H1 (cell line): ENCODE data around the gene ADAD2. TPM values are rescaled to one million over a fixed set of nuclear protein-coding genes. Genes with fewer than 3 reads are reported as not detected.

ENCODE experiments used
- CTCF ChIA-PET: fragments of 300-600 bp; sonication (Branson Sonifier 250); formaldehyde crosslinking; loops from one replicate; lab custom pipeline; 2021; ENCODE audit not compliant: partially characterized antibody; lab: Charles Lee
- POLR2A ChIA-PET: fragments of 300-600 bp; sonication (Branson Sonifier 250); formaldehyde crosslinking; loops from one replicate; lab custom pipeline; 2021; ENCODE audit warnings: inconsistent platforms; ENCODE audit not compliant: partially characterized antibody; lab: Charles Lee
- DNase-seq, 2 experiments: peaks; one replicate each; pipeline versions ENCODE4 v3.0.0 to v3.0.0-alpha.2; 2010 to 2022; ENCODE audit warnings: low spot score in 2 of 2, low read depth in 1 of 2, mixed read lengths in 1 of 2
- FAIRE-seq: peaks from 2 replicates; lab custom pipeline; 2011; peaks lifted over from hg19 to GRCh38; lab: Jason Lieb, UNC
- H2AFZ ChIP-seq: 2 replicates; pipeline ENCODE4 v1.8.1; 2012; ENCODE audit warnings: low read length, inconsistent platforms
- H2AK5ac ChIP-seq: 2 replicates; pipeline ENCODE4 v1.6.1; 2013; ENCODE audit warnings: low read depth, low read length
- H2BK120ac ChIP-seq: replicated peaks from 2 replicates; pipeline ENCODE3; 2013; ENCODE audit warnings: low read depth, low read length, inconsistent platforms
- H2BK12ac ChIP-seq: 2 replicates; pipeline ENCODE4 v1.6.1; 2013; ENCODE audit warnings: low read depth, low read length
- H2BK15ac ChIP-seq: 2 replicates; pipeline ENCODE4 v1.6.1; 2013; ENCODE audit warnings: low read length
- H2BK20ac ChIP-seq: 2 replicates; pipeline ENCODE4 v1.6.1; 2013; ENCODE audit warnings: low read length
- H2BK5ac ChIP-seq: 2 replicates; pipeline ENCODE4 v1.6.1; 2013; ENCODE audit warnings: low read depth, low read length
- H3K14ac ChIP-seq: 2 replicates; pipeline ENCODE4 v1.6.1; 2013; ENCODE audit warnings: inconsistent platforms; ENCODE audit not compliant: insufficient read length
- H3K18ac ChIP-seq: 2 replicates; pipeline ENCODE4 v1.6.1; 2013; ENCODE audit warnings: low read length; ENCODE audit errors: extremely low read depth
- H3K23ac ChIP-seq: 2 replicates; pipeline ENCODE4 v1.6.1; 2013; ENCODE audit warnings: inconsistent platforms; ENCODE audit not compliant: insufficient read length
- H3K23me2 ChIP-seq: 2 replicates; pipeline ENCODE4 v1.6.1; 2013; ENCODE audit warnings: low read depth, low read length
- H3K27ac ChIP-seq: 2 replicates; pipeline ENCODE4 v1.6.1; 2011; ENCODE audit warnings: low read depth, low read length, inconsistent platforms
- H3K27me3 ChIP-seq, 4 experiments: replicated peaks in 1 of 4; 1 replicate in 1 of 4; 2 replicates in 3 of 4; pipeline versions ENCODE4 v1.6.1 to v1.8.1; 2011 to 2013; ENCODE audit warnings: low read length in 3 of 4, mild to moderate bottlenecking in 3 of 4, inconsistent platforms in 2 of 4, mixed read lengths in 2 of 4, moderate library complexity in 1 of 4; ENCODE audit not compliant: control insufficient read depth in 3 of 4, insufficient read depth in 3 of 4; ENCODE audit errors: extremely low read depth in 1 of 4
- H3K36me3 ChIP-seq, 4 experiments: 2 replicates each; pipeline versions ENCODE4 v1.6.1 to v1.8.1; 2011 to 2013; ENCODE audit warnings: mild to moderate bottlenecking in 4 of 4, low read length in 3 of 4, moderate library complexity in 2 of 4, control low read depth in 1 of 4, inconsistent platforms in 1 of 4; ENCODE audit not compliant: insufficient read depth in 4 of 4, control insufficient read depth in 2 of 4
- H3K4ac ChIP-seq: replicated peaks from 2 replicates; pipeline ENCODE3; 2013; ENCODE audit warnings: low read length, low read depth, mixed read lengths, inconsistent platforms; ENCODE audit not compliant: insufficient read length
- H3K4me1 ChIP-seq, 4 experiments: replicated peaks in 1 of 4; 1 replicate in 1 of 4; 2 replicates in 3 of 4; pipeline versions ENCODE4 v1.6.1 to v1.8.1; 2011 to 2013; ENCODE audit warnings: low read length in 3 of 4, inconsistent platforms in 2 of 4, mixed read lengths in 1 of 4; ENCODE audit not compliant: insufficient read depth in 4 of 4, control insufficient read depth in 3 of 4
- H3K4me2 ChIP-seq, 2 experiments: 2 replicates each; pipeline versions ENCODE4 v1.6.1 to v1.8.1; 2011 to 2013; ENCODE audit warnings: low read depth in 2 of 2, low read length in 2 of 2, control low read depth in 1 of 2, inconsistent platforms in 1 of 2, mild to moderate bottlenecking in 1 of 2; ENCODE audit not compliant: insufficient read depth in 1 of 2
- H3K4me3 ChIP-seq, 4 experiments: fragments of 200-600, 300-600 bp in 1 of 4; sonication (generic), shearing (Covaris generic), sonication (Bioruptor Twin) in 1 of 4; 2 replicates each; pipeline versions ENCODE4 v1.5.1 to v1.8.1; 2011 to 2016; ENCODE audit warnings: low read length in 4 of 4, low read depth in 3 of 4, control low read depth in 2 of 4, inconsistent platforms in 2 of 4, mild to moderate bottlenecking in 2 of 4, mixed read lengths in 1 of 4, moderate library complexity in 1 of 4; ENCODE audit not compliant: insufficient read depth in 2 of 4; ENCODE audit errors: extremely low read depth in 1 of 4
- H3K56ac ChIP-seq: replicated peaks from 2 replicates; pipeline ENCODE3; 2013; ENCODE audit warnings: low read depth, mild to moderate bottlenecking, mixed read lengths, low read length, inconsistent platforms; ENCODE audit not compliant: insufficient read length
- H3K79me1 ChIP-seq: 2 replicates; pipeline ENCODE4 v1.6.1; 2013; ENCODE audit warnings: low read depth, low read length, control low read depth
- H3K79me2 ChIP-seq, 2 experiments: 2 replicates each; pipeline versions ENCODE4 v1.6.1 to v1.8.1; 2012 to 2013; ENCODE audit warnings: low read length in 2 of 2, mild to moderate bottlenecking in 2 of 2, inconsistent platforms in 1 of 2; ENCODE audit not compliant: insufficient read depth in 2 of 2, control insufficient read depth in 1 of 2
- H3K9ac ChIP-seq, 4 experiments: replicated peaks in 1 of 4; 1 replicate in 1 of 4; 2 replicates in 3 of 4; pipeline versions ENCODE4 v1.6.1 to v1.8.1; 2011 to 2013; ENCODE audit warnings: low read depth in 3 of 4, low read length in 3 of 4, control low read depth in 2 of 4, mild to moderate bottlenecking in 2 of 4, moderate library complexity in 2 of 4, inconsistent platforms in 1 of 4; ENCODE audit errors: extremely low read depth in 1 of 4
- H3K9me3 ChIP-seq, 2 experiments: 2 replicates each; pipeline versions ENCODE4 v1.6.1 to v1.8.1; 2012 to 2013; ENCODE audit warnings: mild to moderate bottlenecking in 2 of 2, moderate library complexity in 2 of 2, control low read depth in 1 of 2, inconsistent platforms in 1 of 2, low read depth in 1 of 2, low read length in 1 of 2, mixed read lengths in 1 of 2; ENCODE audit not compliant: insufficient read depth in 2 of 2
- H4K20me1 ChIP-seq, 2 experiments: replicated peaks in 1 of 2; 2 replicates each; pipeline versions ENCODE3 to v1.8.1; 2011 to 2013; ENCODE audit warnings: inconsistent platforms in 2 of 2, low read length in 2 of 2, mild to moderate bottlenecking in 1 of 2; ENCODE audit not compliant: insufficient read depth in 2 of 2, control insufficient read depth in 1 of 2
- H4K5ac ChIP-seq: 2 replicates; pipeline ENCODE4 v1.6.1; 2013; ENCODE audit warnings: low read length, low read depth, mixed read lengths, inconsistent platforms; ENCODE audit not compliant: insufficient read length
- H4K8ac ChIP-seq: 2 replicates; pipeline ENCODE4 v1.8.0; 2013; ENCODE audit warnings: mild to moderate bottlenecking, moderate library complexity, low read length, inconsistent platforms; ENCODE audit not compliant: insufficient read depth; ENCODE audit errors: extremely low read depth
- H4K91ac ChIP-seq: replicated peaks from 2 replicates; pipeline ENCODE3; 2013; ENCODE audit warnings: low read length, mixed read lengths, inconsistent platforms; ENCODE audit not compliant: insufficient read length
- CHD1 ChIP-seq: IDR thresholded peaks from 2 replicates; pipeline ENCODE4 v1.6.1; 2012; ENCODE audit warnings: low read depth, low read length, improper control_type of control experiment
- GTF2F1 ChIP-seq: IDR thresholded peaks from 2 replicates; pipeline ENCODE4 v1.6.1; 2012; ENCODE audit warnings: low read depth, low read length, improper control_type of control experiment, borderline replicate concordance
- SIN3A ChIP-seq, 2 experiments: IDR thresholded peaks in 1 of 2; conservative IDR thresholded peaks in 1 of 2; 2 replicates each; pipeline ENCODE4 v1.6.1; 2011 to 2012; ENCODE audit warnings: low read length in 2 of 2, improper control_type of control experiment in 1 of 2, low read depth in 1 of 2, mild to moderate bottlenecking in 1 of 2
- WGBS, 2 experiments: shearing (Covaris generic) in 1 of 2; methylation state at CpG; one replicate each; pipeline versions ENCODE4 v1.1.6 to v1.1.7; 2013 to 2015; ENCODE audit warnings: low lambda C conversion rate in 2 of 2, mixed read lengths in 2 of 2, inconsistent platforms in 1 of 2, low coverage in 1 of 2, missing lambda C conversion rate in 1 of 2; ENCODE audit not compliant: insufficient replicate concordance in 2 of 2, insufficient coverage in 1 of 2, insufficient read length in 1 of 2; ENCODE audit errors: extremely low coverage in 1 of 2, missing lambda C conversion rate in 1 of 2; 5-methylcytosine and 5-hydroxymethylcytosine counted together
- polyA plus RNA-seq, 7 experiments: library from polyadenylated mRNA; depleted of rRNA in 3 of 7; stranded (reverse) in 5 of 7; unstranded in 2 of 7; fragments of >200 nt in 5 of 7; fragments of 200-250 nt in 2 of 7; gene quantifications; 1 replicate in 5 of 7; 2 replicates in 1 of 7; 4 replicates in 1 of 7; pipeline versions ENCODE4 v1.2.1 to v1.2.3, GENCODE V29; 2011 to 2013; ENCODE audit warnings: missing spikeins in 2 of 7, mixed read lengths in 2 of 7
- total RNA-seq: library from RNA; stranded (reverse); fragmentation: NEBNext Ultra II Directional; extraction: Animal tissue kit (Norgen Biotek cat#: 25700); gene quantifications from 2 replicates; pipeline ENCODE4 v1.2.1, GENCODE V29; 2021

The ADAD2 gene
- total and polyA plus RNA-seq, 2 of the 8 experiments (the other 6 are each of a cell fraction or from before 2014, with no cell fraction given), result 1.2 to 1.3 TPM

- no peak overlapping the region for H4K5ac ChIP-seq
- no peaks in the 10 kb centered on the region; a peak in 1 of 7 replicates for H3K27me3 ChIP-seq
- FAIRE-seq (no peak), DNase-seq (no peak)
- H2BK12ac ChIP-seq, result no peak overlapping the region
- H3K79me1 ChIP-seq, result no peaks in the 10 kb centered on the region
- ChIA-PET POLR2A (no interaction called here), CTCF (interaction anchor here (1.2 to 5.0 kb wide), 5 partner anchors 11 to 71 kb away, joined by 3 to 16 read pairs (median 4); partner anchors contain the start of gene TAF1C)
- no peak overlapping the region for H3K9ac ChIP-seq
- H2BK5ac ChIP-seq, result no peak overlapping the region
- H2AFZ ChIP-seq, result no peak overlapping the region
- no peak overlapping the region for H3K4me2 ChIP-seq
- H2BK20ac ChIP-seq, result no peak overlapping the region
- H3K23ac ChIP-seq, result no peak overlapping the region
- H4K91ac ChIP-seq, result no peak overlapping the region
- no peaks in the 10 kb centered on the region for H3K4me1 ChIP-seq
- no peak overlapping the region for H2BK15ac ChIP-seq
- H2BK120ac ChIP-seq, result no peak overlapping the region
- H4K20me1 ChIP-seq, result no peaks in the 10 kb centered on the region
- no peak overlapping the region for H3K18ac ChIP-seq
- TF ChIP-seq GTF2F1, result no peak
- no peak for TF ChIP-seq SIN3A (conservative IDR thresholded peaks at IDR 0.05 in 1 of 2, IDR thresholded peaks at IDR 0.05 in 1 of 2; ENCODE audit: low read depth in 1 of 2, low read length in 2 of 2)
- no peak for TF ChIP-seq CHD1
- H3K4me3 ChIP-seq, result no peak overlapping the region
- H3K36me3 ChIP-seq, result no peaks in the 10 kb centered on the region
- H3K4ac ChIP-seq, result no peak overlapping the region
- no peaks in the 10 kb centered on the region for H3K23me2 ChIP-seq
- H3K56ac ChIP-seq, result no peak overlapping the region
- WGBS, 2 experiments, result 92% methylated on average over 2 of the region's 2 CpGs; no CpG with 5 or more reads in 1 of the 2 experiments
- H3K27ac ChIP-seq, result no peak overlapping the region
- H2AK5ac ChIP-seq, result no peak overlapping the region
- H3K14ac ChIP-seq, result no peak overlapping the region
- H4K8ac ChIP-seq, result no peak overlapping the region; the same call in 1 of the 2 replicates
- H3K79me2 ChIP-seq, result no peaks in the 10 kb centered on the region
- no peaks in the 10 kb centered on the region; a peak in 1 of 4 replicates for H3K9me3 ChIP-seq
These were observed 49.5 kb downstream of the ADAD2 start for GRCh38 chr16:84240455-84240854.
